Left renal cortex interstitium (tissue), 4 donors: ENCODE data around the gene ARHGAP45. TPM values are rescaled to one million over a fixed set of nuclear protein-coding genes. Genes with fewer than 3 reads are reported as not detected.
A peak's percentile ranks its signal among the peaks of the same experiment; 100 is the strongest.
"Not testable (repeated sequence)": the region's sequence is repeated elsewhere in the genome, so short reads cannot be mapped to it uniquely, and the experiment has no call there.

Source experiments
- DNase-seq, 4 donors: peaks; one replicate each; pipeline ENCODE4 v3.0.0-alpha.2; 2013; ENCODE audit warnings: low read depth in 4 of 4, low spot score in 2 of 4, missing footprints in 1 of 4
- polyA plus RNA-seq, 4 donors: library from polyadenylated mRNA; unstranded; fragments of 120-200 nt; gene quantifications; one replicate each; pipeline ENCODE4 v1.2.1, GENCODE V29; 2013; ENCODE audit not compliant: insufficient read length in 4 of 4

ARHGAP45 gene
- polyA plus RNA-seq, 4 donors = 9.4 to 14.9 (median 12.2) TPM

DNA sequence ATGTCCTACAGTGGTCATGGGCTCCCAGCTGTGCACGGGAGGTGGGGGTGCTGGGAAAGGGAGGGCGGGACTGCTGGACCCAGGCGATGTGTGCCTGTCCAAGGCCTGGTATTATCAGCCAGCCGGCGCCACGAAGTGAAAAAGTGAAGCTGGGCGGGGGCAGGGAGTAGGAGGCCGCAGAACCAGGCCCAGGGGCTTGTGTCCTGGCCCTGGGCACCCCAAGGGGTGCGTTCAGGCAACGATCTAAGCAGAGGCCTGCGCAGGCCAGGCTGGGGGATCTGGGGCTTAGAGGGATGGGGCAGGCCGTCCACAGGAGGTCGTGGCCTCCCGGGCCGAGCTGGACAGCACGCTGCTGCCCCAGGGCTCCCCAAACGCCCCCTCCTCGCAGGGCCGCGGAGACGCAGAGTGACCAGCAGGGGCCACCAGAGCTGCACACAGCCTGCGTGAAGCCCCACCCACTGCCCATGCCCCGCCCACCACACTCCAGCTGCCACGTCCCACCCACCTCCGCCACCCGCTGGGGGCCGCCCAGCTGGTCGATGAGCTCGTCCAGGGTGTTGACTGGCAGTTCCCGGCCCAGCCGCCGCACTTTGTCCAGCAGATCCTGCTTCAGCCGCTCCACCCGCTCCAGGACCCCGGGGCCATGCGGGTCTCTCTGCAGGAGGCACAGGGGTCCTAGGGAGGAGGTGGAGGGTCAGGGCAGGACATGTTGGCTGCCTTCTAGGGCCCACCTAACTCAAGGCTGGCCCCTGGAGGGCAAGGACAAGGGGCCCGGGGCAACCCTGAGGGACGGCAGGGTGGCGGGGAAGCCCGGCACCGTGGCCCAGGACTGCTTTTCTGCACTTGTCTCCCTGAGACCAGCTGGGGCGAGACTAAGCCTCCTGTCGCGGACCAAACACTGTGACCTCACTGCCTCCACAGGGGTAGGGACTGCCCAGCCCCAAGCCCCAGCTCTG is 46.3 kb downstream of the ARHGAP45 start:
- DNase-seq = peak in 2 of 4 donors; percentile 80 to 82

DNA sequence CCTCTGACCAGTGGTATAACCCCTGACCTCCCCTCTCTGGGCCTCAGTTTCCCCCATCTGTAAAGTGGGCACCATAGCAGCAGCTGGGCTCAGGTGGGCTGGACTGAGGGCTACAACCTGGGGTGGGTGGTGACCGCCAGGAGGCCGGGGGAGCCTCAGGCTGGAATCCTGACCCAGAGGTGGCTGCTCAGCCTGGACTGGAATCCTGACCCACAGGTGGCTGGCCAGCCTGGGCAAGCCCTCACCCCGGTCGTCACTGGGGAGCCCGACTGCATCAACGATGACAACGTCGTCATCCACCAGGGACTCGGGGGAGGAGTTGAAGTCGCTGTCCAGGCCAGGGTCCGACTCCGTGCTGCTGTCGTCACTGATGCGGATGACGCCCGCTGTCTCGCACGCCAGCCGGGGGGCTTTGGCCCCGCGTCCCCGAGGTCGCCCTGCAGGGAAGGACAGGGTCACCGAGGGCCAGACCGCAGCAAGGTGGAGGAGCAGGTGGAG is 47.1 kb downstream of the ARHGAP45 start:
- no peak for DNase-seq

DNA sequence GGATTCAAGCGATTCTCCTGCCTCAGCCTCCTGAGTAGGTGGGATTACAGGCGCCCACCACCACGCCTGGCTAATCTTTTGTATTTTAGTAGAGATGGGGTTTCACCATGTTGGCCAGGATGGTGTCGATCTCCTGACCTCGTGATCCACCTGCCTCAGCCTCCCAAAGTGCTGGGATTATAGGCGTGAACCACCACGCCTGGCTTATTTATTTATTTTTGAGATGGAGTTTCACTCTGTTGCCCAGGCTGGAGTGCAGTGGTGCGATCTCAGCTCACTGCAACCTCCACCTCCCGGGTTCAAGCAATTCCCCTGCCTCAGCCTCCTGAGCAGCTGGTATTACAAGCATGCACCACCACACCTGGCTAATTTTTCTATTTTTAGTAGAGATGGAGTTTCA is 47.8 kb downstream of the ARHGAP45 start:
- DNase-seq = not testable (repeated sequence)

DNA sequence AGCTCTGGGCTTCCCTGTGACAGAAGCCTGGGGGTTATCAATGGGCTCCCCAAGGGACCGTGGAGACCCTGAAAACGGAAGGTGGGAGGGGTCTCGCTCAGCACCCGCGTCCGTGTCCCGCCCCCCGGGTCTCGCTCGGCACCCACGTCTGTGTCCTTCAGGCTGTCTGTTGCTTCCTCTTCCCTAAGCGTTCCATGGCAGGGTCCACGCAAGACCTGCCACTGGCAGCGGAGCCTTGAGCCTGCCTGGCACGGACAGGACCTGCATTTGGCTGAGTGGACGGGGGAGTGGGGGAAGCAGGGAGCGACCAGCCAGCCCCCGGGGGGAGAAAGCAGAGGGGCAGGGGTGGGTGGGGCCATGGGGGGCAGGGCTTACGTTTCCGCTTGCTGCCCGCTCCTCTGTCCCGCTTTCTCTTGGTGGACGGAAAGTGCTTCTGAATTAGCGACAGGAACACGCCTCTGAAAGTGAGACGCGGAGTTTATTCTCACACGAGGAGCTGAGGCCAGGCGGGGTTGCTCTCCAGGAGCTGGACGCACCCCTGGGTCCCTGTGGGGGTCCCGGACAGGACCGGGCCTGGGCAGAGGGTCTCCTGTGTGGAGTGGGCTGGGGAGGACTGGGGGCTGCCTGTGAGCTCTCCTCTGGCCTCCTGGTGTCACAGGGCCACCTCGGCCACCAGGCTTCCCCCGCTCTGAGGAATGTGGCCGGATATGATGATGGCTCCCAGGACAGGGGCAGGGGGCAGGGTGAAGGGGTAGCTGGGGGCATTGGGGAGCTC is 48.9 kb downstream of the ARHGAP45 start:
- DNase-seq = no peak

DNA sequence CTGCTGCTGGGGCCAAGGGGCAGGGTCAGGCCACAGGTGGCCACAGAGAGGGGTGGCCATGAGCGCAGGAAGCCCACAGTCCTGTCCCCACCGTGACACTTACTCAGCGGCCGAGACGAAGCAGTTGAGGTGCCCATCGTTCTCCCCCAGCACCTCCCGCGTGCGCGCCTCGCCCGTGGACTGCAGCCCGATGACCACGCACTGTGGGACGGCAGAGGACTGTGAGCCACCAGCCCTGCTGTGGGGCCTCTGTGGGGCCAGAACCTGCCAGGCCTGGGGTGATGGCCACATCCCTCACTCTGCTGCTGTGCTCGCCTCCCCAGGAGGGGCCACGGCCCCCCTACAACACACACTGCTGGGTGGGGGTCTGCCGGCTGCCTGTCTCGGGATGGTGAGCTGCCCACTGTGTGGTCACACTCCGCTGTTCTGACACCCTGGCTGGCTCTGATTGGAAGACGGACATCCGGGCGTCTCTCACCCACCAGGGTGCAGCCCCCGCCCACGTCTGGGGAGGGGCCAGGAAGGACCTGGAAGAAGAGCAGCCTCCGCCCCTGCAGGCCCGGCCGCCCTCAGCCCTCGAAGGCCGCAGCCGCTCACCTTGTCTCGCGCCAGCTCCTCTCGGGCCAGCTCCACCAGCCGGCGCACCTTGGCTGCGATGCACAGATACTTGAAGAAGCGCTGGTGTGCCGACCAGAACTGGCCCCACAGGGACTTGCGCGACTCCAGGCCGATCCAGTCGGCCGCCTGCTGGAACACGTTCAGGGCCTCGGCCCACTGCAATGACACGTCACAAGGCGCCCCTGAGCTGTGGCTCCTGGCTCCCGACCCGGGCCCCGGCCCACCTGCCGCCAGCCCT is 50.0 kb downstream of the ARHGAP45 start:
- no peak for DNase-seq

DNA sequence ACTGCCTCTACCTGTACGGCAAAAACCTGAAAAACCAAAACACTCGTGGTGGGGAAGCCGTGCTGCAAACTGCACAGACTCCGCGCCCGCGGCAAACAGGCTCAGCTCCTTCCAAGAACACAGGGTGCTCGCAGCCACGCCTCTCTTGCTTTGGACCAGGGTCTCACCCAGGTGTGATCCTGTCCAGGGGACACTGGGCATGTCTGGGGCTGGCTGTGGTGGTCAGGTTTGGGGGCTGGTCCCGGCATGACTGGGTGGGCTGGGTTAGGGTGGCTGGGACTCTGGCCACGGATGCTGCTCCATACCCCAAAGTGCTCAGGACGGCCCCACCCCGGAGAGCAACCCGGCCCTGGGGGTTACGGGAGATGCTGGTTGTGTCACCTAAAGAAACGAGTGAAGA is 50.7 kb downstream of the ARHGAP45 start:
- DNase-seq = no peak

DNA sequence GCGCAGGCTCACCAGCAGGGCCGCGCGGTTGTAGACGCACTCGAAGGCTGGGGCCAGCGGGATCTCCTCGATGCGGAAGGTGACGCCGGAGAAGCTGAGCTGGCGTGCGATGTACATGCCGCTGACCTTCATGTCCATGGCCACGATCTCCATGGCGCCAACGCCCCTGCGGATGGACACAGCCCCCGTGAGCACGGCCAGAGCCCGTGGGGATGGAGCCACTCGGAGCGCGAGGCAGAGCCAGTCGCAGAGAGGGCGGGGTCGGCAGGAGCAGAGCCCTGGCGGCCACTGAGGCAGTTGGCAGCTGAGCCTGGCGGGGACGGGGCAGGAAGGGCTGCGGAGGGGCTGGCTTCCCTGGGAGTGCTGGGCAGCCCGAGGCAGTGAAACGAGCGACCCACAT is 52.0 kb downstream of the ARHGAP45 start:
- no peak for DNase-seq

DNA sequence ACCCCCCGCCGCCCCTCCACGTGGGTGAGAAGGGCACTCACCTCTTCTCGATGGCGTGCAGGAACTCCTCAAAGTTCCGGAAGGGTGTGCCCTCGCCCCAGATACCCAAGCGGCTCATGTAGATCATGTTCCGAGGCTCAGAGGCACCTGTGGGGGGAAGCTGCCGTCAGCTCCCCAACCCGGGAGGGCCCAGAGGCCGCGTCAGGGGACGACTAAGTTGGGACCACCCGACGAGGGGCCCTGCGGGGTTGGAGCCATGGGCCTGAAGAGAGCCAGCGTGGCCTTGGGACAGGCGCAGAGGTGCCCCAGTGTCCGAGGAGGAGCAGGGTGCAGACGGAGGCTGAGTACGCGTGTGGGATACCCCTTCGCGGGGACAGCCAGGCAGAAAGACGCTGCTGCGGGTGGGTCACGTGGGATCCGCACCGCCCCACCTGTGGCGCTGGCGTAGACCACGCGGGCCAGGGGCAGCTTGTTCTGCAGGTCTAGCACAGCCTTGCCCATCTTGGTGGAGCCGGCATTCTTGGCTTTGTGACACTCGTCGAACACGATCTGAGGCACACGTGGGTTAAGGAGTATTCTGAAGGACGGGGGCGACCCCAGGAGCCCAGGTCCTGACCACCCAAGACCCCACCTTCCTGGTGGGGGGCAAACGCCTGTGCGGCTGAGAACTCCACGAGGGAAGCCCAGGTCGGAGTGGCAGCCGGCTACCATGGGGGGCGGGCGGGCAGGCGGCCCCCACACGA is 52.7 kb downstream of the ARHGAP45 start:
- DNase-seq = no peak

DNA sequence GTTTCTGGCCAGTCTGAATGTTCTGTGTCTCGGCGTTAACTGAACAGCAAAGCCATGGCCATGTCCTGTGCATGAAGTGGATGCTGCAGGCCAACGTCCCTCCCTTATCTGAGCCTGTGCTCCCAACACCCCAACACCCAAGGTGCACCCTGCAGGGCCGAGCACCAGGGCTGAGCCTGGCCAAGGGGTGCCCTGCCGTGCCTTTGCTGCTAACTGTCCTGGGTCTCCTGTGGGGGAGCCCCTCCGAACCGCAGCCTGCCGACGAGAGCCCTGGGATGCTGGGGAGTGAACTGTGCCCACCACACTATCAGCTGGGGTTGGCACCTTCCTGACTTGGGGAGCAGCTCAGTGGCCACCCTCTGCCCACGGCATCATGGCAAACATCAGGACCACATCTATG is 54.4 kb downstream of the ARHGAP45 start:
- DNase-seq = no peak

DNA sequence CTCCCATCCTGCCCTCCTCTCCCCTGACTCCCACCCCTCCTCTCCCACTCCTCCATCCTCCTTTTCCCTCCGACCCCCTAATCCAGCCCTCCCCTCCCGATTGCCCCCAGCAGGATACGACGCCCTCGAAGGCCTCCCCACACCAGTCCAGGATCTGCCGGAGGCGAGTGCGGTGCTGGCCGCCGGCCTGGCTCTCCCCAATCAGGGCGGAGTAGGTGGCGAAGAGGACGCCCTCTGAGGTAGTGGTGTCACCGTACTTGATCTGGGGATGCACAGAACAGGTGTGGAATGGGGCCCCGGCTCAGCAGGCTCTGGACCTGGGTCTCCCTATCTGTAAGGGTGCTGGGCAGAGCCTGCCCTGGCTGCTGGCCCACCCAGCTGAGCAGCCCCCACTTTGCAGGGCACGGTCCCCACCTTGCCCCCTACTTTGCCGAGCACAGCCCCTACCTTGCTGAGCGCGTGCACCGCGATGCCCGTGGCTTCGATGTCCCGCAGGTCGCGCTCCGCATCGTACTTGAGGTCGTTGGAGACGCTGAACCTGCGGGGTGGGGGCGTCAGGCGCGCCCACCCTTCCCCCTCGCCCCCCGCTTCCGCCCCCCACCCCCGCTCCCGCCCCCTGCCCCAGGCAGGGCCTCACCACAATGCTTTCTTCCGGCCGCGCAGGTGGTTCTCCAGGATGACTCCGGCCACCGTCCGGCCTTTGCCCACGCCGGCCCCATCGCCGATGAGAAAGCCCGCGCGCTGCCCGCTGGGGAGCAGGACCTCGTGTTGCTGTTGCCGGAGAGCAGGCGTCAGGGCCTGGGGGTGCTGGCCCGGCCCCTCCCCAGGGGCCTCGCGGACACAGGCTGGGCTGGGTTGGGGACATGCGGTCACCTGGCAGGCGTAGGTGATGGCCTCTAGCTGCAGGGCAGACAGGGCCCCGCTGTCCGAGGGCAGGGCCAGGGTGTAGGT is 55.3 kb downstream of the ARHGAP45 start:
- DNase-seq = no peak

DNA sequence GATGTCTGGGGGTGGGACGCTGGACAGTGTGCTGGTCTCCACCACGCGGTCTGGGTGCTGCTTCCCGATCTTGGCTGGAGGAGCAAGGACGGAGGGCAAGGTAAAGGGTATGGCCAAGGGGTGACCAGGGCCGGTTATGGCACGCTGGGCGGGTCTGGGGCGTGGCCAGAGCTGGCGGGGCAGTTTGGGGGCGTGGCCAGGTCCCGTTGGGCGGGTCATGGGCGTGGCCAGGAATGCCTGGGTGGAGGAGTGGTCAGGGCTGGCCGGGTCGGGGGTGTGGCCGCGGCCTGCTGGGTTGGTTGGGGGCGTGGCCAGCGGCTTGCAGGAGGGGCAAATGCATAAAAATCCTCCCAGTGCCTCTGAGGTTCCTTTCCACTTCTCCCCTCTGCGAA is 56.0 kb downstream of the ARHGAP45 start:
- DNase-seq = no peak

DNA sequence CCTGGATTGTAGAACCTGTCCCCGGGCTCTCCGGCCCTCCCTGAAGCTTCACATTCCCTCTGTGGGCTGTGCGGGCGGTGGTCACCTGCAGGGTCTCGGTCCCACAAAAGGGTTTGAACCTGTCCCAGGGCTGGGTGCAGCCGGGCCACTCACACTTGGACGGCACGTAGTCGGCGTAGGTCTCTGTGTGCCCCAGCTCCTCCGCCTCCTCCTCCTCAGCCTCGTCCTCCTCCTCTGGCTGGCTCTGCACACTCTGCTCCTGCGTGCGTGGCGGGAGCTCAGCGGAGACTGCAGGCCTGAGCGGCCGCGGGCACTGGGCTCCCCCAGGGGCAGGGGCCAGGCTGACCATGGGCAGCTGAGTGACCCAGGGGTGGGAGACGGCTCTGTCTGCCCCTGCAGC is 56.4 kb downstream of the ARHGAP45 start:
- no peak for DNase-seq

DNA sequence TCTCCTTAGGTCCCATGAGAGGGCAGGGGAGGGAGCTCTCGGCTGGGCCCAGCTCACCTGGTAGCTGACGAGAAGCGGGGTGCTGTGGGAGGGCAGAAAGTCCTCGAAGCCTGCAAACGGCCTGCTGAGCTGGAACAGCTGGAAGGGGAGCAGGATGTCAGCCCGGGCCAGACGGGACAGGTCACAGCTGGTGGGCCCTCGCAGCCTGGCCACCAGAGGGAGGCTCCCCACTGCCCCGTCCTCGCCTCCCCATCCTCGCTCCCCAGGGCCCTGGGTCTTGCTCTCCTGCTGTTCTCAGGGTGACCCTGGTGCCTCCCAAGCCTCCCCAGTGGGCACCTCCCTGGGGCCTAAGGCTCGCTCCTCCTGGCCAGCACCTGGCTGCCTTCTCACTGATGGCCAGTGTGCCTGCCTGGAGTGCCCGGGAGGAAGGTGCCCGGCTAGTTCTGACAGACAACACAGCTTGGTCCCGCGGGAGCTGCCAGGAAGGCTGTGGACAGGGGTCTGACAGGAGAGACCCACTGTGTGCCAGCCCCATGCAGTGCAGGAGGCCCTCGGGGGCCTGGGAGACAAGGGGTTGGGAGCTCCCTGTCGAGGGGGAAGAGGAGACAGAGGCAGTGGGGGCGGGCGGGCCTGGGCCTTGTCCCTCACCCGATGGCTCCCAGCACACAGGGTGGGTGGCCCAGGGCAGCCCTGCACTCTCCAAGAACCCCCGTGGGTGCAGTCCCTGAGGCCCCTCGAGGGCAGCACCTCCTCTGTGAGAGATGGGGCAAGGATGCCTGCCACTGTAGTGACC is 57.1 kb downstream of the ARHGAP45 start:
- DNase-seq = no peak

DNA sequence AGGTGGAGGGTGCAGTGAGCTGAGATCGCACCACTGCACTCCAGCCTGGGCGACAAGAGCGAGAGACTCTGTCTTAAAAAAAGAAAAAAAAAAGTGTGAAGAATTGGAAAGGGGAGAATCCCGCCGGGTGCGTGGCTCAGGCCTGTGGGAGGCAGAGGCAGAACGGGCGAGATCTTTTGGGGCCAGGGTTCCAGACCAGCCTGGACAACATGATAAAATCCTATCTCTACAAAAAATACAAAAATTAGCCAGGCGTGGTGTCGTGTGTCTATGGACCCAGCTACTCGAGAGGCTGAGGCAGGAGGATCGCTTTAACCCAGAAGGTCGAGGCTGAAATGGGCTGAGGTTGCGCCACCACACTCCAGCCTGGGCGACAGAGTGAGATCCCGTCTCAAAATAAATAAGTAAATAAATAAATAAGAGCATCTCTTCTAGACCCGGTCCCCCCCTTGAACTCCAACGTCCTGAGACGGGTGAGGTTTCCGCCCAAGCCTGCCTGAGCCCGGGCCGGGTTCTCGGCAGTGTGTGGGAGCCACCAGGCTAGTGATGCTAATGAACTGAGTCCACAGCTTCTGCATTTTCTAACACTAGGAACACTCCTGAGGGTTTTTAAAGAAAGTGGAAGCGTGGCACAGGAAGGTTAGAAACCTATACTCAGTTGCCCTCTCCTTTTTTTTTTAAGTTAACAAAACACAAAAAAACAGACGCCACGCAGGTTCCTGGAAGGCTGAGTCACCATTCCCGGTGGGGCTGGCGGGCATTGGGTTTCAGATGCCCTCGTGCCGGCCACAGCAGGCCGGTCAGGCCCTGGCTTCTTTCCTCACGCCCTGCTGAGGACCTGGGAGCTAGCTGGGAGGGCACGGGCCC is 58.9 kb downstream of the ARHGAP45 start:
- DNase-seq = no peak

DNA sequence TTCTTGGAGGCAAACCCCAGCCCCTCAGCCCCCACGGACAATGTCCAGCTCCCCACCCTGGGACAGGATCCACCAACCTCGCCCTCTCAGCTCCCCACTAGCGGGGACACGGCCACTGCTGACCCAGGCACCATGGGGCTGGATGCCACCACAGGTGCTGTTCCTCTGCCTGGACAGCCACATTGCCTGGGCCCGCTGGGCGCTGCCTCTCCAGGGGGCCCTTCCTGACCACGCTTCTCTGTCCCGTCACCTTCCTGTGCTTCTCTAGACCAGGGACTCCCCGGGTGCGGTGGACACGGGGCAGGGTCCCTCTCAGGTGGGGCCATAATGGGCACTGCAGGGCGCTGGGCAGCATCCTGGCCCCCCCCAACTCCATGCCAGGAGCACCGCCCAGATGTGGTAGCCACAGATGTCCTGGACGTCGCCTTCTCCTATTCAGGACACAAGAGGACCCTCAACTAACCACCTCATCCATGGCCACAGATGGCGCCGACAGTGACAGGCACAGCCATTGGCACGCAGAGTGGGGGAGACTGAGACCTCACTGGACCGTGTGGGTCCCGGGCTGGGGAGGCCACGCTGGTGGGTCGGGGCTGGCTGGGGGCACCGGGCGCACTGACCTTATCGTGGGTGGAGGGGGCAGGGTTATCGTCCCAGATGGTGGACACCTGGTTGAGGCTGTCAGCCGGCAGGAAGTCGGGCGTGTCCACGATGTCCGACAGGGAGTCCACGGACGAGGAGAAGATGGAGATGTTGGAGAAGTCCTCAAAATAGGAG is 60.2 kb downstream of the ARHGAP45 start:
- DNase-seq = no peak

DNA sequence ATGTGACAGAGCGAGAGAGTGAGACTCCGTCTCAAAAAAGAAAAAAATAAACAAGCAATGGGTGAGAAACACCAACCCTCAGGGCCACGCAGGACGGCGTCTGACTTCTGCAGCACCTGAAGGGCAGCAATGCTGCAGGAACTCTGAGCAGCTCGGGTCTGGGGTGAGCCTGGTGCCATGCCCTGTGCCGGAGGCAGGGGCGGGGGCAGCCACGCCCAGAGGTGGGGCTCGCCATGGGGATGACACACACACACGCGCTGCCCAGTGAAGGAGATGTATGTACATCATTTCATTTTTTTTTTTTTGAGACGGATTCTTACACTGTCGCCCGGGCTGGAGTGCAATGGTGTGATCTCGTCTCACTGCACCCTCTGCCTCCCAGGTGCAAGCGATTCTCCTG is 61.1 kb downstream of the ARHGAP45 start:
- no peak for DNase-seq
